NCI-H2081 (cell line): ENCODE measurements around the gene EIF3M.

Experiments
- DNase-seq, 2 experiments: peaks; one replicate each; lab custom pipeline; 2025; lab: John Stamatoyannopoulos, UW

Gene EIF3M

GRCh38 chr11:32583459-32584271 lies at the start of gene EIF3M:
TSS of gene EIF3M (plus strand) at chr11:32583831. CDS start at chr11:32583888, 57 bp downstream.
- peak; percentile 95 to 96 for DNase-seq

- DNase-seq, result no peak
These were observed 44.8 kb upstream of the EIF3M start for GRCh38 chr11:32538804-32539203.

GRCh38 chr11:32549611-32550187 lies 33.9 kb upstream of the EIF3M start:
- DNase-seq, result no peak

GRCh38 chr11:32550207-32550606 lies 33.4 kb upstream of the EIF3M start:
- no peak for DNase-seq

- DNase-seq, result no peak
These were observed 28.5 kb upstream of the EIF3M start for GRCh38 chr11:32555091-32555490.

- DNase-seq, result no peak
These were observed 27.7 kb upstream of the EIF3M start for GRCh38 chr11:32555895-32556294.

GRCh38 chr11:32561835-32562234 lies 21.8 kb upstream of the EIF3M start:
- no peak for DNase-seq

GRCh38 chr11:32562839-32563599 lies 20.6 kb upstream of the EIF3M start:
- no peak for DNase-seq

GRCh38 chr11:32563600-32563959 lies 20.1 kb upstream of the EIF3M start:
- DNase-seq, result no peak

- DNase-seq, result no peak
These were observed 17.1 kb upstream of the EIF3M start for GRCh38 chr11:32566517-32566916.

- no peak for DNase-seq
These were observed 16.5 kb upstream of the EIF3M start for GRCh38 chr11:32567154-32567553.

- no peak for DNase-seq
These were observed 14.2 kb upstream of the EIF3M start for GRCh38 chr11:32569313-32569881.

- DNase-seq, result no peak
These were observed 12.6 kb upstream of the EIF3M start for GRCh38 chr11:32571039-32571438.

GRCh38 chr11:32573228-32573627 lies 10.4 kb upstream of the EIF3M start:
- DNase-seq, result no peak

- no peak for DNase-seq
These were observed 9.2 kb upstream of the EIF3M start for GRCh38 chr11:32574421-32574820.

- DNase-seq, result no peak
These were observed 8.6 kb upstream of the EIF3M start for GRCh38 chr11:32575070-32575469.

- DNase-seq, result no peak
These were observed 7.2 kb upstream of the EIF3M start for GRCh38 chr11:32576456-32576855.

- no peak for DNase-seq
These were observed 2.7 kb upstream of the EIF3M start for GRCh38 chr11:32580967-32581366.

GRCh38 chr11:32581556-32581955 lies 2.1 kb upstream of the EIF3M start:
- no peak for DNase-seq

GRCh38 chr11:32584921-32585320 lies 1.3 kb downstream of the EIF3M start:
- no peak for DNase-seq

- no peak for DNase-seq
These were observed 3.1 kb downstream of the EIF3M start for GRCh38 chr11:32586576-32587190.

- no peak for DNase-seq
These were observed 10.6 kb downstream of the EIF3M start for GRCh38 chr11:32594272-32594671.
